H1 (cell line): Measurements from ENCODE around the gene NCAPG2.

Experiments used
- CBX5 ChIP-seq: fragments of 300-800, 300-1000 bp; sonication (generic); IDR thresholded peaks from 2 replicates; pipeline ENCODE4 v1.7.1; 2016; ENCODE audit warnings: antibody characterized with exemption, low read length, low read depth
- CHD2 ChIP-seq: IDR thresholded peaks from 2 replicates; pipeline ENCODE4 v1.6.1; 2012; ENCODE audit warnings: low read length, improper control_type of control experiment
- EP300 ChIP-seq, 2 experiments: IDR thresholded peaks; 1 replicate in 1 of 2; 2 replicates in 1 of 2; pipeline ENCODE4 v1.6.1; 2011 to 2012; ENCODE audit warnings: low read depth in 2 of 2, low read length in 2 of 2, mild to moderate bottlenecking in 2 of 2, borderline replicate concordance in 1 of 2, inconsistent platforms in 1 of 2, moderate library complexity in 1 of 2
- GTF2F1 ChIP-seq: IDR thresholded peaks from 2 replicates; pipeline ENCODE4 v1.6.1; 2012; ENCODE audit warnings: low read depth, low read length, improper control_type of control experiment, borderline replicate concordance
- JUN ChIP-seq: IDR thresholded peaks from 2 replicates; pipeline ENCODE4 v1.6.1; 2011; ENCODE audit warnings: low read depth, mild to moderate bottlenecking, improper control_type of control experiment, low read length
- NRF1 ChIP-seq: IDR thresholded peaks from 2 replicates; pipeline ENCODE4 v1.6.1; 2011; ENCODE audit warnings: mild to moderate bottlenecking, low read depth, low read length, improper control_type of control experiment
- POLR2A ChIP-seq, 2 experiments: IDR thresholded peaks; 1 replicate in 1 of 2; 2 replicates in 1 of 2; pipeline ENCODE4 v1.6.1; 2011; ENCODE audit warnings: low read depth in 2 of 2, low read length in 2 of 2, mild to moderate bottlenecking in 2 of 2; ENCODE audit errors: control extremely low read depth in 1 of 2
- SP2 ChIP-seq: IDR thresholded peaks from 2 replicates; pipeline ENCODE4 v1.6.1; 2012; ENCODE audit warnings: mild to moderate bottlenecking, low read length, inconsistent platforms
- SP4 ChIP-seq: IDR thresholded peaks from 2 replicates; pipeline ENCODE4 v1.6.1; 2012; ENCODE audit warnings: low read length, inconsistent platforms
- SRF ChIP-seq: IDR thresholded peaks from 2 replicates; pipeline ENCODE4 v1.6.1; 2011; ENCODE audit warnings: mild to moderate bottlenecking, low read depth, low read length, moderate library complexity
- YY1 ChIP-seq: IDR thresholded peaks from 2 replicates; pipeline ENCODE4 v1.6.1; 2011; ENCODE audit warnings: low read depth, mild to moderate bottlenecking, low read length
- ZNF274 ChIP-seq: IDR thresholded peaks from 2 replicates; pipeline ENCODE4 v1.7.0; 2012; ENCODE audit warnings: low read length, borderline replicate concordance; ENCODE audit errors: extremely low read depth
- TF ChIP-seq, protein P1 (sequence below), 3 experiments: IDR thresholded peaks; 1 replicate in 2 of 3; 2 replicates in 1 of 3; pipeline versions ENCODE4 v1.5.1 to v1.6.1; 2011; ENCODE audit warnings: low read length in 3 of 3, mild to moderate bottlenecking in 3 of 3, inconsistent platforms in 2 of 3, low read depth in 1 of 3, moderate library complexity in 1 of 3; ENCODE audit not compliant: insufficient read depth in 1 of 3; ENCODE audit errors: control extremely low read depth in 1 of 3
- TF ChIP-seq, protein P2 (sequence below): IDR thresholded peaks from 2 replicates; pipeline ENCODE4 v1.6.1; 2012; ENCODE audit warnings: low read length, inconsistent platforms

DNA sequence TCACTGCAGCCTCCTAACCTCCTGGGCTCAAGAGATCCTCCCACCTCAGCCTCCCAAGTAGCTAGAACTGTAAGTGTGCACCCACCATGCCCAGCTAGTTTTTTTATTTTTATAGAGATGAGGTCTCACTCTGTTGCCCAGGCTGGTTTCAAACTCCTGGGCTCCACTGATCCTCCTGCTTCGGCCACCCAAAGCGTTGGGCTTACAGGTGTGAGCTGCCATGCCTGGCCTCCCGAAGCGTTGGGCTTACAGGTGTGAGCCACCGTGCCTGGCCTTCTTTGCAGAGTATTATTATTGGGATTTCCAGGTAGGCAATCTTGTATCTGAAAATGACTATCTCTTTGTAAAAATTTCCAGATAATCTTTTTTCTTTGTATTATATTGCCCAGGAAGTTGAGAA is 23.1 kb upstream of the NCAPG2 start:
- no peak for TF ChIP-seq CHD2
- TF ChIP-seq POLR2A (IDR thresholded peaks at IDR 0.05; ENCODE audit: control extremely low read depth in 1 of 2, low read depth in 2 of 2, low read length in 2 of 2), result no peak
- TF ChIP-seq NRF1, result no peak
- TF ChIP-seq, protein P1, sequence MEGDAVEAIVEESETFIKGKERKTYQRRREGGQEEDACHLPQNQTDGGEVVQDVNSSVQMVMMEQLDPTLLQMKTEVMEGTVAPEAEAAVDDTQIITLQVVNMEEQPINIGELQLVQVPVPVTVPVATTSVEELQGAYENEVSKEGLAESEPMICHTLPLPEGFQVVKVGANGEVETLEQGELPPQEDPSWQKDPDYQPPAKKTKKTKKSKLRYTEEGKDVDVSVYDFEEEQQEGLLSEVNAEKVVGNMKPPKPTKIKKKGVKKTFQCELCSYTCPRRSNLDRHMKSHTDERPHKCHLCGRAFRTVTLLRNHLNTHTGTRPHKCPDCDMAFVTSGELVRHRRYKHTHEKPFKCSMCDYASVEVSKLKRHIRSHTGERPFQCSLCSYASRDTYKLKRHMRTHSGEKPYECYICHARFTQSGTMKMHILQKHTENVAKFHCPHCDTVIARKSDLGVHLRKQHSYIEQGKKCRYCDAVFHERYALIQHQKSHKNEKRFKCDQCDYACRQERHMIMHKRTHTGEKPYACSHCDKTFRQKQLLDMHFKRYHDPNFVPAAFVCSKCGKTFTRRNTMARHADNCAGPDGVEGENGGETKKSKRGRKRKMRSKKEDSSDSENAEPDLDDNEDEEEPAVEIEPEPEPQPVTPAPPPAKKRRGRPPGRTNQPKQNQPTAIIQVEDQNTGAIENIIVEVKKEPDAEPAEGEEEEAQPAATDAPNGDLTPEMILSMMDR (IDR thresholded peaks at IDR 0.05; ENCODE audit: control extremely low read depth in 1 of 3, insufficient read depth in 1 of 3, low read depth in 1 of 3, low read length in 3 of 3), result no peak
- TF ChIP-seq, protein P2, sequence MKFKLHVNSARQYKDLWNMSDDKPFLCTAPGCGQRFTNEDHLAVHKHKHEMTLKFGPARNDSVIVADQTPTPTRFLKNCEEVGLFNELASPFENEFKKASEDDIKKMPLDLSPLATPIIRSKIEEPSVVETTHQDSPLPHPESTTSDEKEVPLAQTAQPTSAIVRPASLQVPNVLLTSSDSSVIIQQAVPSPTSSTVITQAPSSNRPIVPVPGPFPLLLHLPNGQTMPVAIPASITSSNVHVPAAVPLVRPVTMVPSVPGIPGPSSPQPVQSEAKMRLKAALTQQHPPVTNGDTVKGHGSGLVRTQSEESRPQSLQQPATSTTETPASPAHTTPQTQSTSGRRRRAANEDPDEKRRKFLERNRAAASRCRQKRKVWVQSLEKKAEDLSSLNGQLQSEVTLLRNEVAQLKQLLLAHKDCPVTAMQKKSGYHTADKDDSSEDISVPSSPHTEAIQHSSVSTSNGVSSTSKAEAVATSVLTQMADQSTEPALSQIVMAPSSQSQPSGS, result no peak
- TF ChIP-seq ZNF274, result no peak
- TF ChIP-seq EP300 (IDR thresholded peaks at IDR 0.05; ENCODE audit: borderline replicate concordance in 1 of 2, low read depth in 2 of 2, low read length in 2 of 2), result no peak
- no peak for TF ChIP-seq SRF
- no peak for TF ChIP-seq JUN
- no peak for TF ChIP-seq SP4
- no peak for TF ChIP-seq SP2
- TF ChIP-seq GTF2F1, result no peak
- no peak for TF ChIP-seq YY1
- no peak for TF ChIP-seq CBX5
